Activated CD8-positive, alpha-beta memory T cell treated with anti-CD3 and anti-CD28 coated beads for 36 hours (primary cell): ENCODE results near the gene HENMT1. TPM values are rescaled to one million over a fixed set of nuclear protein-coding genes. Genes with fewer than 3 reads are reported as not detected.
"Not testable (repeated sequence)": the region's sequence is repeated elsewhere in the genome, so short reads cannot be mapped to it uniquely, and the experiment has no call there.

Experiments used
- CTCF ChIA-PET: fragments of 350-600 bp; sonication (Branson Sonifier 250); formaldehyde crosslinking; loops from one replicate; lab custom pipeline; 2021; ENCODE audit warnings: antibody characterized with exemption; lab: Charles Lee
- POLR2A ChIA-PET: fragments of 350-600 bp; sonication (Branson Sonifier 250); formaldehyde crosslinking; loops from one replicate; lab custom pipeline; 2021; ENCODE audit warnings: antibody characterized with exemption; lab: Charles Lee
- total RNA-seq, 2 experiments: library from RNA; stranded (reverse); gene quantifications; one replicate each; pipeline ENCODE4 v1.2.3, GENCODE V29; 2021

HENMT1 gene
- total RNA-seq, 2 experiments from 2014 or later, result 30.6 to 32.4 TPM

DNA sequence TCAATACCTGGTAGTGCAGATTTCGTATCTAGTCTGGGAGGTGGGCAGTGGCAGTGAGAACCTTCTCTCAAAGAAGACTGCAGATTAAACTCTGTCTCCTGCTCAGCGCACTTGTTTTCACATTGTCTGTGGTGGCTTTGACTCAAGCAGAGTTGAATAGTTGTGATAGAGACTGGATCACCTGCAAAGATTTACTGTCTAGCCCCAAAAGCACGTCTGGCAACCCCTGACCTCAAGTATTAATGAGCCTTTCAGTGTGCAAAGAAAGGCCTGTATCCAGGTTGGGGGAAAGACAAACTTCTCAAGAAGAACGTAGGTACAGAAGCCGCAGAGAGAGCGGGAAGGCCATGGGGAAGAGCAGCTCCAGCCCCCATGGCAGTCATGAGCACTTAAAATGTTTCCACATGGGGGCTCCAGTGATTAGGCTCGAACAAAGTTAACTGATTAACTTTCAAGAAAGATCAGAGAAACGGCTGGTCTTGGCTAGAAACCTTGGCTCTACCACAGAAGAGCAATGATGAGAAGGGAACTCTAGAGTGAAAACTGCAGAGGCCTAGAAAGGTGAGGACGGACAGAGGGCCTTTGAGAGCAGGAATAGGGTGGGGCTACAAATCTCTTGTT, 15.2 kb downstream of the HENMT1 start:
- ChIA-PET POLR2A (interaction anchor here (0.8 to 5.4 kb wide), 3 partner anchors 16 to 85 kb away, joined by 4 to 55 read pairs (median 54); partner anchors contain the start of genes HENMT1 and PRPF38B), CTCF (interaction anchor here (1.5 to 4.5 kb wide), 4 partner anchors 16 to 85 kb away, joined by 6 to 30 read pairs (median 22); partner anchors contain the start of genes EEIG2, HENMT1 and PRPF38B)

DNA sequence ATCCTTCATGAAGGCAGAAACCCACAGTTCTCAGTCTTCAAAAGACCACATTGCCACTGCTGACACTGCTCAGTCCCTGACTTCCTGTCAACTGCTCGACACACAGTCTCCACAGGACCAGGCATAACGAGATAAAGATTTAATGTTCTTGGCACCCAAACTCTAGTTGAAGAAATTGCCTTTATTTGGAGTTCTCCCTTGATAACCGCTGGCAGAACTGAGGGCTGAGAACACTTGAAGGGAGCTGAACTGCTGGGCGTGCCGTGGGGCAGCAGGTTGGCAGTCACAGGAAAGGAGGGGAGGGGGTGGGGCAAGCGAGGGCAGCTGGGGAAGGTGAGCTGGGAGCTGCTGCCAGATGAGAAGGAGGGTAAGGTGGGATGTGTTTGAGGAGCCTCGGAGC, 15.9 kb downstream of the HENMT1 start:
- CTCF ChIA-PET, result interaction anchor here (0.9 to 4.5 kb wide), 7 partner anchors 16 to 134 kb away, joined by 3 to 30 read pairs (median 18); partner anchors contain the start of genes EEIG2, HENMT1 and PRPF38B
- POLR2A ChIA-PET, result interaction anchor here (0.8 to 5.4 kb wide), 3 partner anchors 17 to 84 kb away, joined by 4 to 55 read pairs (median 54); partner anchors contain the start of genes HENMT1 and PRPF38B

DNA sequence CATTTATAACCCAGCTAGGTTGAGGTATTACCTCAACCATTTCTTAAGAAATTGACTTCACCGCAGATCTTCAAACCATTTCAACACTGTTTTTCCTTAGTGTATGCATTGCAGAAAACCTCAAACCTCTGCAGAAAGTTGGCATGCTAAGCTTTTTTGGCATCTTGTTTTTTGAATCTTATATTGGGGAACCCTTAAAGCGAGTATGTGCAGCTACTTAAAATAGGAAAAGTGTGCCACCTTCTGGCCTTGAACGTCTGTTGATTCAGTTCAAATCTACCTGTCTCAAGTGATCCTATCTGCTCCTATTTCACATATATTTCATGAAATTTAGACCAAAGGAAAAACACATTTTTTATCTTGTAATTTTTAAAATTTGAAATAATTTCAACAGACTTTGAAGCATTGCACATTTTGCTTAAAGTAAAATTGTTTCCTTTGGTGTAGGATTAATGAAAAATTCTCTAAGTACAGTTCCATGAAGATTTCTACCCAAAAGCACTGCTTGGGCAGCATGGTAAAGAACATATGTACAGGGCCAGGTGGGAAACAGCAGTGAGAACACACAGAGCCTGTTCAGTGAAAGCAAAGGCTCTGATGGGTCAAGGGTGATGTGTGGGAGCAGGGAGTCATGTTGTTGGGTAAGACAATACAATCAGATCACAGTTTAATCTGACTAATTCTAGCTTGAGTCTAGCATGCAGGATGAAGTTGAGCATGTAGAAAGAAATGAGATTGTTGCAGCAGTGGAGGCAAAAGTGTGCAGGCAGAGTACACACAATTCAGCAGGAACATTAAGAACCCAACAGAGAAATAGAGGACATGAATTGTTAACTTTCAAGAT, 17.2 kb downstream of the HENMT1 start:
- ChIA-PET CTCF (interaction anchor here (0.6 to 4.5 kb wide), 14 partner anchors 11 to 142 kb away, joined by 3 to 30 read pairs (median 4); partner anchors contain the start of genes EEIG2, HENMT1 and PRPF38B), POLR2A (interaction anchor here (1.0 to 5.4 kb wide), 4 partner anchors 18 to 83 kb away, joined by 3 to 55 read pairs (median 32); partner anchors contain the start of genes EEIG2, HENMT1 and PRPF38B)

DNA sequence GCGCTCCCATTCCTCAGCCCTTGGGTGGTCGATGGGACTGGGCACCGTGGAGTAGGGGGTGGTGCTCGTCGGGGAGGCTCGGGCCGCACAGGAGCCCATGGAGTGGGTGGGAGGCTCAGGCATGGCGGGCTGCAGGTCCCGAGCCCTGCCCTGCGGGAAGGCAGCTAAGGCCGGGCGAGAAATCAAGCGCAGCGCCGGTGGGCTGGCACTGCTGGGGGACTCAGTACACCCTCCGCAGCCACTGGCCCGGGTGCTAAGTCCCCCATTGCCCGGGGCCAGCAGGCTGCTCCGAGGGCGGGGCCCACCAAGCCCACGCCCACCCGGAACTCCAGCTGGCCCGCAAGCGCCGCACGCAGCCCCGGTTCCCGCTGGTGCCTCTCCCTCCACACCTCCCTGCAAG, 20.0 kb downstream of the HENMT1 start:
- POLR2A ChIA-PET, CTCF ChIA-PET: not testable (repeated sequence)

DNA sequence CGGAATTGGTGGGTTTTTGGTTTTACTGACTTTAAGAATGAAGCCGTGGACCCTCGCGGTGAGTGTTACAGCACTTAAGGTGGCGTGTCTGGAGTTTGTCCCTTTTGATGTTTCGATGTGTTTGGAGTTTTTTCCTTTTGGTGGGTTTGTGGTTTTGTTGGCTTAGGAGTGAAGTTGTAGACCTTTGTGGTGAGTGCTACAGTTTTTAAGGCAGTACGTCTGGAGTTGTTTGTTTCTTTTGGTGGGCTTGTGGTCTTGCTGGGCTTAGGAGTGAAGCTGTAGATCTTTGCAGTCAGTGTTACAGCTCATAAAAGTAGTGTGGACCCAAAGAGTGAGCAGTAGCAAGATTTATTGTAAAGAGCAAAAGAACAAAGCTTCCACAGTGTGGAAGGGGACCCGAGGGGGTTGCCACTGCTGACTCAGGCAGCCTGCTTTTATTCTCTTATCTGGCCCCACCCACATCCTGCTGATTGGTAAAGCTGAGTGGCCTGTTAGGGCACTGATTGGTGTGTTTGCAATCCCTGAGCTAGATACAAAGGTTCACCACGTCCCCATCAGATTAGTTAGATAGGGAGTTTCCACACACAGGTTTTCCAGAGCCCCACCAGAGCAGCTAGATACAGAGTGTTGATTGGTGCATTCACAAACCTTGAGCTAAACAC, 20.9 kb downstream of the HENMT1 start:
- POLR2A ChIA-PET, result interaction anchor here (0.9 kb wide), 1 partner anchor 69 kb away, joined by 3 read pairs; no protein-coding TSS in a partner anchor
- CTCF ChIA-PET, result interaction anchor here (0.7 kb wide), 1 partner anchor 24 kb away, joined by 3 read pairs; no protein-coding TSS in a partner anchor

DNA sequence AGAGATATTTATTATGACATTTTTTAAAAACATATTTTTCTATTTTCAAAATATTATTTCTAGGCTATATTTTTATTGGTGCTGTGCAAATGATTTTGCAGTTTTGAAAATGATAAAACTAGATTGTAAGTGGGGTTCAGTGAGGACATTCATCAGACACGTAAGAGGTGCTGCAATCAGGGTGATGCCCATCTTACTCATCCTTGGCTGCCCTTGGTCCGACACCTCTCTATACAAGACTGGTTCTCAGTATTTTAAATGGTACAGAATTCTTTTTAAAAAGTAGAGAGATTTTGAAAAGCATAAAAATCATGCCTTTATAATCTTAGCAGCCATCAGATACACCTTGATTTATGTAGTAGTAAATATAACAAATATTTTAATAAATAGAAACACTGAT, 24.0 kb downstream of the HENMT1 start:
- ChIA-PET CTCF (no interaction called here), POLR2A (no interaction called here)

DNA sequence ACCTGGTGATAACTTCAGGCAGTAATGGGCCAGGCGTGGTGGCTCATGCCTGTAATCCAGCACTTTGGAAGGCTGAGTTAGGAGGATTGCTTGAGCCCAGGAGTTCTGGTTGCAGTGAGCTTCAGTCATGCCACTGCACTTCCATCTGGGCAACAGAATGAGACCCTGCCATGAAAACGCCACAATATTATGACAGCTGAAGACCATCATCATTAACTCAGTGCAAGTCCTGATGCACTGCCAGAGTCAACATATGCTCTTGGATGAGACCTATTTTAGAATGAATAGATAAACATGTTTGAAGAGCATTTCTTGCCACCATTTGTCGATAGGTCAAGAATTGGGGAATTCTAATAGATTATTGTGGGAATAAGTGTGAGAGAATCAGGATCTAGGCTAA, 26.4 kb downstream of the HENMT1 start:
- ChIA-PET POLR2A (no interaction called here), CTCF (no interaction called here)

DNA sequence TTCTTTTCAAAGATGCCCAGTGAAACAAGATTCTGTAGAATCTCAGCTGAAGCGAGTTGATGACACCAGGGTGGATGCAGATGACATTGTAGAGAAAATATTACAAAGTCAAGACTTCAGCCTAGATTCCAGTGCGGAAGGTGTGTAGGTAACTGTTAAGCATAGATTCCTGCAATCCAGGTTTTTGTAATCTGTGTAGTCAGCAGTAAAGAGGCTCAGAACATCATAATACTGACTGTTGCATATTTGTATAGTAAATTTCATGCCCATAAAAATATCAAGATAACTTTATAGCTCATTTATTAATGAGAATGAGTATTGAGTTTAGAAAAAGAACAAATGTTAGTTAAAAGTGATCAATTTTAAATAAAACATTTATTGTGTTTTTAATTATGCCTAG, 32.2 kb downstream of the HENMT1 start:
- ChIA-PET POLR2A (no interaction called here), CTCF (no interaction called here)

DNA sequence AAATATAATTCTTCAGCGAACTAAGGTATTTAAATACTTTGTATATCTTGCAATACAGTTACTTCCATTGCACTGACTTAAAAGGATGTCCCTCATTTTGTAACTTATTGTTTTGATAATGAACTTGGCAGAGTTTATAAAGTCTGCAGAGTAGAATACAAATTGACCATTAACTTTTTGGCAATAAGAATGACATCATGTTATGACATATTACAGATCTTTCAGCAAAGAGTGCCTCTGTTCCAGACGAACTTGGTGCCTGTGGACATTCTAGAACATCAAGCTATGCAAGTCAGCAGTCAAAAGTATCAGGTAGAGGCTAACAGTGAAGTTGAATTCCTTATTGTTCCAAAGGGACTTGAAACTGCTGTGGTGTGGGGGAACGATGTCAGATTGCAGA, 32.9 kb downstream of the HENMT1 start:
- POLR2A ChIA-PET, result no interaction called here
- CTCF ChIA-PET, result no interaction called here

DNA sequence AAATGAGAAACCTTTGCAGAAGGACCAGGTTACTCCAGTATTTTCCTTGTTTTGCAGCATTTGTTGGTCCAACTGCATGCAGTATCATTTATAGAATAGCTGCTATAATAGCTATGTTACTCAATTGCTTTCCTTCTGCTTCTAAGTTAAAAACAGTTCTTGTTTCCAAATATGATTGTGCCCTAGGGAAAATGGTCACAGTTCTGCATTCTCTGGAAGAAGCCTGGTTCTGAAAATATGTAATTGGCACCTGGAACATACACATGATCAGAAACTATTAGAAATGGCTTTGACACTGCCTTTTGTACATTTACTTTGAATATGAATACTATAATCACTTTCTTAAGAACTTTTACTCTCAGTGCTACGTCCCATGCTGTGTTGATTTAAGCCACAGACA, 33.6 kb downstream of the HENMT1 start:
- CTCF ChIA-PET, result no interaction called here

DNA sequence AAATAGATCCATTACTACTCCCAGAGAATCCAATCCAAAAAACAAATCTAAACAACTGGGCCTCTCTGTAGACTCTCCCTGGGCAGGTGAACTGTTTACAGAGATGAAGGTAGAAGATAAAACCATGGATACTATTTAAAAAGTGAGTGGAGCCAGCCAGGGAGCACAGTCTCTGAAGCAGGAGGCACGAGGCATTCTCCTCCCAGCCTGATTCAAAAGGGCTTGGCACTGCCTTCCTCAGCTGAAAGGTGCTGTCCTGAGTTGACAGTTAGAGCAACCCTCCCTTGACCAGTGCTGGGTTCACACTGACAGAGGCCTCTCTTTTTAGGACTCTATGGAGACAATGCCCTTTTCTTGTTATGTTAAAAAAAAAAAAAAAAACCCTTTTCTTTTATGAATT, 36.8 kb downstream of the HENMT1 start:
- POLR2A ChIA-PET, result no interaction called here

More for the DNA sequence above, 33.6 kb downstream of the HENMT1 start:
- POLR2A ChIA-PET, result no interaction called here

DNA sequence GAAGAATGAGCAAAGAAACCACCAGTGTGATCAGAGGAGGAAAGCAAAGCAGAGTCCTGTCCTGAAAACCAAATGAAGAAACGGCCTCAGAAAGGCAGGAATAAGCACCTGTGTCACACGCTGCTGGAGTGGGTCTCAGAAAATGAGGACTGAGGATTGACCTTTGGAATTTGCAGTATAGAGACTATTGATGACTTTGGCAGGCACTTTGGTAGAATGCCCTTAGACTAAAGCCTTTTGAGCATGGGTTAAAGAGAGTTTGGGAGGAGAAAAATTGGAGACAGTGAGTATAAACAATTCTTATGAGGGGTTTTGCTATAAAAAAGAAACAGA, 43.2 kb downstream of the HENMT1 start:
- CTCF ChIA-PET, result no interaction called here
- POLR2A ChIA-PET, result no interaction called here

More for the DNA sequence above, 36.8 kb downstream of the HENMT1 start:
- CTCF ChIA-PET, result no interaction called here

DNA sequence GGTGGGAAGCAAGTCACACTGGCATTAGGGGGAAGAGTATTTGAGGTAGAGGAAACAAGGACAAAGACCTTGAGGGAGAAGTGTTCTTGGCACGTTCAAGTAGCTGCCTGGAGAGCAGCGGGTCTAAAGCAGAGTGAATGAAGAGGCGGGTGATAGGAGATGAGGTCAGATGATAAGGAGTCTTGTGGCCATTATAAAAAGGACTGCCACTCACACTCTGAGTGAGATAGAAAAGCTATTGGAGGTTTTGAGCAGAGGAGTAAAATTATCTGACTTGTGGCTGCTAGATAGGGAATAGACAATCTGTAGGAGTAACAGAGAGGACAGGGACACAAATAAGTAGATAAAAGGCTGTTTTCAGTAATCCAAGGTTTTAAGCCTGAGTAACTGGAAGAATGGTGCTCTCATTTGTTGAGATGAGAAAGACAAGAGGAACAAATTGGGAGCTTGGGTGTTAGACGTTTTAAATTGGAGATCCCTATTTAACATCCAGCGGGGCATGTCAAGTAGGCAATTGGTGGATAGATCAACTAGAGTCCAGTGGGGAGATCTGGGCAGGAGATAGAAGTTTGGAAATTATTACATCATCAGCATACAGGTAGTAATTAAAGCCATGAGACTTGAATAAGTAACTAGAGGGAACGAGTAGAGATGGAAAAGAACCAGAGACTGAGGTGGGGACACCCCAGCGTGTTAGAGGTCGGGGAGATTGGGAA, 43.7 kb downstream of the HENMT1 start:
- CTCF ChIA-PET, result no interaction called here

DNA sequence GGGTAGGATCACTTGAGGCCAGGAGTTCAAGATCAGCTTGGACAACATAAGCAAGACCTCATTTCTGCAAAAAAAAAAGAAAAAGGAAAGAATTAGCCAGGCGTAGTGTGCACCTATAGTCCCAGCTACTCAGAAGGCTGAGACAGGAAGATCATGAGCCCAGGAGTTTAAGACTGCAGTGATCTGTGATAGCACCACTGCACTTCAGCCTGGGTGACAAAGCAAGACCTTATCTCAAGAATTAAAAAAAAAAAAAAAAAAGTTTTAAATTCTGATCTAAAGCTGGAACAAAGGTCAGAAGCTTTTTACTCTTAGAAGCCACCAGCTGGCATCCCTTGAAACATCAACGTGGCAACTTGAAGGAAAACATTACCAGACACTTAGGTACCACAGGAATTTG, 45.3 kb downstream of the HENMT1 start:
- CTCF ChIA-PET, result interaction anchor here (0.6 kb wide), 2 partner anchors 10 to 24 kb away, joined by 3 read pairs; no protein-coding TSS in a partner anchor
- POLR2A ChIA-PET, result no interaction called here

More for the DNA sequence above, 43.7 kb downstream of the HENMT1 start:
- POLR2A ChIA-PET, result no interaction called here

DNA sequence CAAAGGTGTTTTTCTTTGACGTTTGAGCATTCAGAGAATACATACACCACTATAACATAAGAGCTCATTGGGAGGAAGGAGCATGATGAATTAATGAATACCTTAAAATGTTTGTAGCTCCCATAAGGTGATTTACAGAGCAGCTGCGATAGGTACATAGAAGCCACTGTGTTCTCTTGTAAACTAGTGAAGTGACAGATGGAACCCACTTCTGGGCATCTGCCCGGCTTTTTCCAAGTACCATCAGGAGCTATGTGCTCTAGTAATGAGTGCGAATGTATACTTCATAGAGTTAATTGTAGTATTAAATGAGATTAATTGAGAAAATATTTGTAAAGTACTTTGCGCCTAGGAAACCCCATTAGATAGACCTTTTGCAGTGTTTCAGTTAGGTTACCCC, 48.4 kb downstream of the HENMT1 start:
- POLR2A ChIA-PET, result no interaction called here
- CTCF ChIA-PET, result no interaction called here

DNA sequence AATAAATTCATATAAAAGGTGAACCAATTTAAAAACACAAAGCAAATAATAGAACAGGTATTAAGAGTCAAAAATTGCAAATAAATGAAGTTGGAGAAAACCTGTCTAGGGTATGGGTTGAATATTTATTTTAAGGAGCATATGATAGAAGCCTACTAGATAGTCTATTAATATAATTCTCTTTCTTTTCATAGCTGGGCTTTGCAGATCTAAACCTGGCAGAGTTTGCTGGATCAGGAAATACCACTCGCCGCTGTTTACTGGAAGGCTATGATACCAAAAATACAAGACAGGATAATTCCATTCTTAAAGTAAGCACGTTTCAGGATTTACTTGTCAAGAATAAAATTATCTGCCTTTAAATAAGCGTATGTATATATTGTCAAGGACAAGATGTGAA, 48.9 kb downstream of the HENMT1 start:
- POLR2A ChIA-PET, result no interaction called here
- CTCF ChIA-PET, result no interaction called here

DNA sequence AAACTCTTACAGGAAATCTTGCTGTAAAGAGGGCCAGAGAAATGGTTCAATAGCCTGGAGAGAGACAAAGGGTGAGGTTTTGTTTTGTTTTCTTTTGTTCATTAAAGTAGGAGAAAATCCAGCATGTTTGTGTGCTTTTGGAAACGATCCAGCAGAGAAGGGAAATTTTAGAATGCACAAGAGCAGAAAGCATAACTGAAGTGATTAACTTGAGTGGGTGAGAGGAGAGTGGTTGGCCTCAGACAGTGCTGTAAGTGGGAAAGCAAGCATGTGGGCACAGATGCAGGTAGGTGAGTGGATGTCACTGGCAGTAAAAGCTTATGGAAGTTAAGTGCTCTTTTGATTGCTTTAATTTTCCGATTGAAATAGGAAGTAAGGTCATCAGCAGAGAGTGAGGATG, 50.8 kb downstream of the HENMT1 start:
- POLR2A ChIA-PET, result no interaction called here
- CTCF ChIA-PET, result no interaction called here

DNA sequence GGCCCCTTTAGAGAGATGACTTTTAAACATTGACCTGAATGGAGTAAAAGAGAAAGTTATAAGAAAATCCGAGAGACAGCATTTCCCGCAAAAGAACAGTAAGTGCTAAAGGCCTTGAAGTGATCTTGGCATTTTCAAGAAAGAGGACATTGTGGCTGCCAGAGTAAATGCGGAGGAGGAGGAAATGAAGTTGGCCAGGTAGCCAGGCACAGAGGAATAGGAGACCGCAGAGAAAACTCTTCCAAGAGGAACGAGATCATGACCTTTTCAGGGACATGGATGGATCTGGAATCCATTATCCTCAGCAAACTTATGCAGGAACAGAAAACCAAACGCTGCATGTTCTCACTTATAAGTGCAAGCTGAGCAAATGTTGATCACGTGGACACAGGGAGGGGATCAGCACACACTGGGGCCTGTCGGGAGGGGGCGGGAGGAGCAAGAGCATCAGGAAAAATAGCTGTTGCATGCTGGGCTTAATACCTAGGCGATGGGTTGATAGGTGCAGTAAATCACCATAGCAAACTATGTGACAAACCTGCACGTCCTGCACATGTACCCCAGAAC, 51.3 kb downstream of the HENMT1 start:
- ChIA-PET CTCF (no interaction called here), POLR2A (no interaction called here)

DNA sequence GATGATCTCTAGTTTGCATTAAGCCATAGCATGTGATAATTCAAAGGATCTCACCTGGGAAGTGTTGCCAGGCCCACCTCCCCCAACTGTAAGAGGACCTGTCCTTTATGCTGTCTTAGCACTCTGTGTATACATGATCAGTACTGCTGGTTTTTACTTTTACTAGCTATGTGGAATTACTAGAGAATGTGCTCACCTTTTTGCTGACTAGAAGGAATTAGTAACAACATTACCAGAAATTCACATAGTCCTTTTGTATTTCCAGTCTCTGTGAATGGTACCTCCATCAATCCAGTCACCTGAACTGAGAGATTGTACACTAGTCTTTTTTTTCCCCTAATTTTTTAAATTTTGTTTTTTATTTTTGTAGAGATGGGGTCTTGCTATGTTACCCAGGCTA, 54.4 kb downstream of the HENMT1 start:
- CTCF ChIA-PET, result interaction anchor here (0.6 kb wide), 1 partner anchor 9 kb away, joined by 3 read pairs; no protein-coding TSS in a partner anchor
- POLR2A ChIA-PET, result no interaction called here
